Endometrial microvascular endothelial cells (primary cell): Measurements from ENCODE around the gene RAP1GAP2. TPM values are rescaled to one million over a fixed set of nuclear protein-coding genes. Genes with fewer than 3 reads are reported as not detected.

Source experiments
- in situ Hi-C: cut with HindIII; loops from 2 replicates; pipeline ENCODE4 v1.10.0; 2017; ENCODE audit warnings: low sequenced_read_pairs, low pct_unique_long_range_greater_than_20kb; ENCODE audit errors: inconsistent ontology term
- total RNA-seq: library from RNA; depleted of rRNA; stranded (reverse); fragments of >200 nt; gene quantifications from one replicate; pipeline ENCODE4 v1.2.3, GENCODE V29; 2015; ENCODE audit errors: inconsistent ontology term

RAP1GAP2 gene
- total RNA-seq, 1 donor from 2014 or later, result 2.5 TPM

DNA sequence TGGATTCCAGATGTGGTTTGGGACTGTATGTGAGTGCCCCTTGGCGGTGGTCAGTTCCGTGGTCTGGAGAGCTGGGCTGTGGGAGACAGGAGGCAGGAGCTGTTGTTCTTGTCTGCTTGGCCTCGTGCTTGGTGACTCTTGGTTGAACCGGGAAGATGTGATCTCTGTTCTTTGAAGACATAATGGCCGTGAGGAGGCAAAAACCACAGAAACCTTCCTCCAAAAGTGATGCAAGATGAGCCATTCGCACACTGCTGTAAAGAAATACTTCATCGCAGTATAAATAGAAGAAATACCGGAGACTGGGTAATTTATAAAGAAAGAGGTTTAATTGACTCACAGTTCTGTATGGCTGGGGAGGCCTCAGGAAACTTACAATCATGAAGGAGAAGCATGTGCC lies 128.8 kb downstream of the RAP1GAP2 start:
- in situ Hi-C loops, result no loop called here

- in situ Hi-C loops, result no loop called here
These were observed 129.9 kb downstream of the RAP1GAP2 start for GRCh38 chr17:2926019-2926650.

DNA sequence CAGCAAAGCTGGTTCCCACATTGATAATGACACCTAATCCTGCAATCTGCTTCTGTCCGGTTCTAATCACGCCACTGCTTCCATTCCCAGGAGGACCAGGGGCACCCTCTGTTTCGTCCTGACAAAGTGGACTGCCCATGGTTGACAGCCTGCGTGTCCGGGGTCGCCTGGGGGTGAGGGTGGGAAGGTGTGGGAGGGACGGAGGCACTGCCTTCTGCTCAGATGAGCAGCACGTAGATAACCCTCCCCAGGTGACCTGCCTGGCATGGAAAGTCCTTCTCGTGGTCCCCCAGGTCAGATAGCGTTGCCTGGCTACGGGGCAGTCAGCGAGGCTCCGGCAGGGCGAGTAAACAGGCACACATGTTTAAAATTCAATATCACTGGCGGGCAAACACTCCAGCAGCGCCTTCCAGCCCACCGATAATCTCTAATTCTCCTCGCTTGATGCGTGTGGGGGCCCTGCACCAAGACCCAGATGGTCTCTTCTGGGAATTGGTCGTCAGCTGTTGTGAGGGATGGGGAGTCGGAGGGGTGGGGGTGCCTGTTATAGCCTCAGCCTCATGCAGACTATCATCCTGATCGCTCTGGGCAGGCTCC lies 132.2 kb downstream of the RAP1GAP2 start:
- in situ Hi-C loops, result no loop called here

DNA sequence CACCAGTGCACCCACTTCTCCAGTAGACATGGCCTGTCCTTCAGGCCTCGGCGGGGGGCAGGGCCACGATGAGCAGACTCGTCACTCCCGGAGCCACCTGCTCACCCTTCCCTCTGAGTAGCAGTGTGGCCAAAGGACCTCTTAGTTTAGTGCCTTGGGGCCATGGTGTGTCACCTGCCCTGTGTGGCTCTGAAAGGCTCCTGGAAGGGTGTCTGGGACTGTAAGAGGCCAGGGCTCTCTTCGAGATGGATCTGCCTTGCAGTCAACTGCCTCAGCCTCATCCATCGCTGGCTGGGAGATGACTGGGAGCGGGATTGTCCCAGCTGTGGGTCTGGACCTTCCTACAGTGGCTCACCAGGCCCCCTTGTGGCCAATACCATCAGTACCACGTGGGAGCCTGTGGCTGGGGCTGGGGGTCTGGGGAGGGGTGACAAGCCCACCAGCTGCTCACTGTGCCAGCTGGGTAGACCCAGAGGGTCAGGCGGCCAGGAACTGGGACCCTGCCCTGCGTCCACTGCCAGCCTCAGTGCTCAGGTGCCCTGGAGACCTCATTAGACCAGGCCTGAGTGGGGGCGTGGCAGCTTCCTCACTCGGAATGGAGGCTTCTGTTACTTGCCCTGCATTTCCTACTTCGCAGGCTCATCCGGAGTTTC lies 133.8 kb downstream of the RAP1GAP2 start:
- in situ Hi-C loops, result no loop called here

DNA sequence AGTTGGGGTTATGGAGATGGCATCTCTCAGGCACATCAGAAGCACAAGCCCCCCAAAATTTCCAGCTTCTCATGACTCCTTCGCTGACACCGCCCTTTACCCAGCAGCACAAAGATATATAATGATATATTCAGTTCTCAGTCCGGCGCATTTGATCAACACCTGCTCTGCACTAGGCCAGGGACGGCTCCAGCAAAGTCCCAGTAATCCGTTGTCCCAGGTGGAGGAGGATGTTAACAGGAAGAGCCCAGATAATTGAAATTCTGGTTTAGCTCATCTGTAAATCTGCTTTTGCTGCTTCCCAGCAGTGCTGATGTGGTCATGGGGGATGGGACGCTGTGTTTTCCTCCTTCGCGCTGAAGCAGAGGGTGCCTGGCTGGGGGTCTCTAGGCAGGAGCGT lies 135.6 kb downstream of the RAP1GAP2 start:
- in situ Hi-C loops, result no loop called here

- in situ Hi-C loops, result no loop called here
These were observed 136.7 kb downstream of the RAP1GAP2 start for GRCh38 chr17:2932946-2933345.

DNA sequence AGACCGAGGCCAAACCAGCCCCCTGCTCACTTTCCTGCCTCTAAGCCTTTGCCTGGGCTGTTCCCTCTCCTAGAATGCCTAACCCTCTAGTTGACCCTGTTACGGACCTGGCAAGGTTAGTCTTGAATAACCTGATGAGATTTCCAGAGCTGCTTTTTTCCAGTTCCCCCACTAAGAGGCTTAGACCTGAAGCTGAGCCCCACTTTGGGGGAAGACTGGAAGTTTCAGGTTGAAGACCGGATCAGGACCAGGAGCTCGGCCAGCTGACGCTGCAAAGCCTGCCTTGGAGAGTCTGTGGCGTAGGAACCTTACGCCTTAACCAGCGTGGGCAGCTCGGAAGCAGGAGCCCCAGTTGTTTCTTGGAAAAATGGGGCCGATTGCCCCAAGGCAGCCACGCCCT lies 137.4 kb downstream of the RAP1GAP2 start:
- in situ Hi-C loops, result no loop called here

DNA sequence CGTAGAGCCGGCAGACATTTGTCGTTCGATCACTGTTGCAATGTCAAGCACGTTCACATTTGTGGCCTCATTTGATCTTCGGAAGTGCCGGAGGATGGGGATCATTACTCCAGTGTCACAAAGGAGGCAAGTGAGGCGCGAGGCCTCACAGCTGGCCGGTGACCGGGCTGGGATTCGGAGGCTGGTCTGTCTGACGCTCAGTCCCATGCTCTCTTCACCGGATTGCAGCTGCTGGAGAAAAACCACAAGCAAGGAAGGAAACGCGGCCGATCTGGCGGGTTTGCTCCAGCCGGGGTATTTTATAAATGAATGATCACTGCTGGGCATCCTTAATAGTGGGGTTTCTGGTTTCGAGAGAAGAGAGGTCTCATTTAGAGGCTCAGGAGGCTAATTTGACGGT lies 139.4 kb downstream of the RAP1GAP2 start:
- in situ Hi-C loops, result no loop called here

- in situ Hi-C loops, result no loop called here
These were observed 140.1 kb downstream of the RAP1GAP2 start for GRCh38 chr17:2936351-2936750.

DNA sequence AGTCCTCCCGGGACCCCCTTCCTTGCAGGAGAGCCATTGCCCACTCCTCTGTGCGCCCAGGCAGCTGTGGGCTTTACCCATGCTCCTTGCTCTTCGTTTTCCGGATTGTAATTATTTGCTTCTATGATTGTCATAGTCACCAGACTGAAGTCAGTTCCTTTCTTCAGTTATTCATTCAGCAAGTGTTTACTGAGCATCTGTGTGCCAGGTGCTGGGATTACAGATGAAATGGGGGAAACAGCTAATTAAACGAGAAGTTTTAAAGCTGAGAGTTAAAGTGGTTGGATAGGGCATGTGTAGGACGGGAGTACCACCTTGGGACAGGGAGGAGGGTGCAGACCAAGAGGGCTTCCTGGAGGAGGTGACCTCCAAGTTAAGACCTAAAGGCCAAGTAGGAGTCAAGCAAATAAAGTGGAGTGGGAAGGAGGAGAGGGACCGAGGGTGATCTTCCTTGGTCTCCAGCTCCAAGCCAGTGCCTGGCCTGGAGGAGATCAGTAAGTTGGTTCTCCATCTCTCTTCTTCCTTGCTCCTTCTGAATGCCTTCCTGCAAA lies 140.6 kb downstream of the RAP1GAP2 start:
- in situ Hi-C loops, result no loop called here

DNA sequence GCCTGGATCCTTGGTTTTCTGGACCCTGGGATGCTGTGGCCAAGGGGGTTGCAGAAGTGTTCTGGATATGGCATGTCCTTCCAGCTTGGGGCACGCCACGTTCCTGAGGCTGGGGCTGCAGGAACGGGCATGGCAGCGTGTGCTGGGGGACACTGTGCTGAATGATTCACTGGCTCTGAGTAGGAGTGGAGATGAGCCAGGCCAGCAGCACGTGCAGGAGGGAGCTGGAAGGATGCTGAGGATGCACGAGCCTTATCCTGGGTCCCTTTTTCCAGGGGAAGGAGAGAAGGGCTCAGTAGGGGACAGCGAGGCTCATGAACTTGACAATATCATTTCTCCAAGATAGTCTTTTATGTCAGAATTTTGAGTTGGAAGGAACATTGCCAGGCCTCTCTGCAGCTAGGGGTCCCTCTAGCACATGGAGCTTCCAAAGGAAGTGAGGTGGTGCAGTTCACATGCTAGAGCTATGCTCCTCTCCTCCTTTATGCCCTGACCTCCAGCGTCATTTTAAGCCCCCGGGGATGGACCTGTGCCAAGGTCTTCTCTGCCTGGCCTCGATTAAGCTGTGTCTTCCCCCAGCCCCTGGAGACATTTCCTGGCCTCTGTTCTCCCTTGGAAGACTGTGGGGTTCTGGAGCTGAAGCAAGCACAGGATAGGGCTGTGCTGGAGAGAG lies 141.2 kb downstream of the RAP1GAP2 start:
- in situ Hi-C loops, result no loop called here

DNA sequence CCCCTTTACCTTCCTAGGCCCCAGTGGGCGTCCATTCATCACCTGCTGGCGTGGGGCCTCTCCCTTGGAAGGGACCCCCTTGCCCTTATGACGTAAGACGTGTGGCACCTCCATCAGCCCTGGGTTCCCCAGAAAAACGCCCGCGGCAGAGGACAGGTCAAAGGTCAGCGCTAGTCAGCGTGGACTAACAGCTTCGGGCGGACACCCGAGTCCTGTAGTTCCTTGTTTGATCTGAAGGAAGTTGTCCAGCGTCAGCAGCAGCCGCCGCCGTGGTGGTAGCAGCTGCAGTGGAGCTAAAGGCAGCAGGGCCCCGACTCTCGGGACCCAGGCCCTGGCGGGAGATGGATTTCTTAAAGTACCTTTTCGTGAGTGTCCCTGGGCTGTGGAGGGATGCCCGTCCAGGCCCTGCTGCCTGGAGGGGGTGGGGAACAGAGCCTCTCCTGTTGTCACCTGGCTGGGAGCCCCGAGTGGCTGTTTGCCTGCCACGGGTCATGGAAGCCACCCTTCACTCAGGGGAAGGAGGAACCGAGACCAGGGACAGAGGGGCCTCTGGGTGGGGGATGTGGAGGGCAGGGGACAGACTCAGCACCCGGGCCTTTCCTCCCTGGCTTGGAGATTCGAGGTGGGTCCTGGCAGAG lies 143.6 kb downstream of the RAP1GAP2 start:
- in situ Hi-C loops, result no loop called here

DNA sequence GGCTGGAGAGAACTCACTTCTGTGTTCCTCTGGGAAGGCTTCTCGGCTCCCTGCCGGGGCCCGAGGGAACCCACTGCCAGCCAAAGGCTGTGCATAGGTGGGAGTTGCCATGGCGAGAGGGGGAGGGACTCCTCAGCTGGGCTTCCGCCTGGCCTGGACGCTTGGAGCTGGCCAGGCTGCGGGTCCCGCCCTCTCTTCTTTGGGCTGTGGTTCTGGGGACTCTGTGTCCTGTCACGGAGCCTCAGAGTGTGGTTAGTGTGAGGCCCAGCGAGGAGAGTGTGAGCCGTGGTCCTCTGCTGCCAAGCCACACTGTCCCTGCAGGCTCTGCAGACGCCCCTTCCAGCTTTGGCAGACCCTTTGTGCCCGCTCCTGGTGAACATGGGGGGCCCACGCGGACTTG lies 144.1 kb downstream of the RAP1GAP2 start:
- in situ Hi-C loops, result no loop called here

DNA sequence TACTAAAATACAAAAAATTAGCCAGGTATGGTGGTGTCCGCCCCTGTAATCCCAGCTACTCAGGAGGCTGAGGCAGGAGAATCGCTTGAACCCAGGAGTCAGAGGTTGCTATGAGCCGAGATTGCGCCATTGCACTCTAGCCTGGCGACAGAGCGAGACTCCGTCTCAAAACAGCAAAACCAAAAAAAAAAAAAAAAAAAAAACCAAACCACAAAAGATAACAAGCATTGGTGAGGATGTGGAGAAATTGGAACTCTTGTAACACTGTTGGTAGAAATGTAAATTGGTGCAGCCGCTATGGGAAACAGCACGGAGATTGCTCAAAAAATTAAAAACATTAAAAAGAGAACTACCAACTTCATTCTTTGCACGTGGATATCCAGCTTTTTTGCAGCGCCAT lies 147.7 kb downstream of the RAP1GAP2 start:
- in situ Hi-C loops, result no loop called here

DNA sequence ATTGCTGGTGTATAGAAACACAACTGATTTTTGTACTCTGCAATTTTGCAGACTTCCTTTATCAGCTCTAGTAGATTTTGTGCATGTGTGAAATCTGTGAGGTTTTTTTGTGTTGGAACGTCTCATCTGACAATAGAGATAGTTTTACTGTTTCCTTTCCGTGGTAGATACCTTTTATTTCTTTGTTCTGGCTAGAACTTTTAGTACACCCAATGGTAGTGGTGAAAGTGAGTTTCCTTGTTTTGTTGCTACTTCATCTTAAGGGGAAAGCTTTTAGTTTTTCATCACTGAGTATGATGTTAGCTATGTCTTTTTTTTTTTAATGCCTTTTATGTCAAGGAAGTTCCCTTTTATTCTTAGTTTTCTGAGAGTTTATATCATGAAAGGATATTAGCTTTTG lies 149.1 kb downstream of the RAP1GAP2 start:
- in situ Hi-C loops, result no loop called here

DNA sequence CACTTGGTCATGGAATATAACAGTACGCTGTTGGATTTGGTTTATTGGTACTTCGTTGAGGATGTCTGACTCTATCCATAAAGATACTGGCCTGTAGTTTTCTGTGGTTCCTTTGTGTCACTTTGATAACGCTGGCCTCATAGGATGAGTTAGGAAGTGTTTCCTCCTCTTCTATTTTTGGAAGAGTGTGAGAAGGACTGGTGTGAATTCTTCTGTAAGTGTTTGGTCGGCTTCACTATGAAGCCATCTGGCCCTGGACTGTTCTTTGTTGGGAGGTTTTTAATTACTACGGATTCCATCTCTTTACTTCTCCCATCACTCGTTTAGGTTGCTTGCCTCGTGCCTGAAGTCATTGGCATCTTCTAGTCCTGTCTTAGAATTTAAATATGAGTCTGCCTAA lies 149.9 kb downstream of the RAP1GAP2 start:
- in situ Hi-C loops, result no loop called here

- in situ Hi-C loops, result no loop called here
These were observed 151.3 kb downstream of the RAP1GAP2 start for GRCh38 chr17:2947588-2947950.

GRCh38 chr17:2947996-2948550 lies 151.8 kb downstream of the RAP1GAP2 start:
- in situ Hi-C loops, result no loop called here
